Head of caudate nucleus (tissue), 42 donors: ENCODE data around the gene KIR3DL3.
"Not testable (repeated sequence)": the region's sequence is repeated elsewhere in the genome, so short reads cannot be mapped to it uniquely, and the experiment has no call there.

Source experiments
- DNase-seq, 42 donors: peaks; one replicate each; pipeline versions ENCODE4 v3.0.0 to v3.0.0-alpha.2; 2020 to 2021; ENCODE audit warnings: mixed read lengths in 7 of 42
- intact Hi-C: fragments of 100-400 bp; cut with DNase I; formaldehyde crosslinking; loops from one replicate; pipeline ENCODE4 v1.15.0; 2022

The KIR3DL3 gene

GRCh38 chr19:54724142-54724541, at the start of gene KIR3DL3:
Gene KIR3DL3, plus strand, starts transcription at chr19:54724442. Its CDS starts 55 bp downstream, at chr19:54724497.
- no peak for DNase-seq
- intact Hi-C loops: no loop called here

GRCh38 chr19:54676210-54676834, 47.9 kb upstream of the KIR3DL3 start:
- DNase-seq: peak in 5 of 42 donors; percentile 6 to 43 (median 23)
- intact Hi-C loops: loop anchor here (10.0 kb wide), 1 partner anchor 202 kb away; the partner anchor contains the start of gene CDC42EP5

- DNase-seq: no peak
- intact Hi-C loops: loop anchor here (10.0 kb wide), 1 partner anchor 202 kb away; the partner anchor contains the start of gene CDC42EP5
Measured at GRCh38 chr19:54677217-54677616, 47.0 kb upstream of the KIR3DL3 start.

- intact Hi-C loops, DNase-seq: not testable (repeated sequence)
Measured at GRCh38 chr19:54681596-54681995, 42.6 kb upstream of the KIR3DL3 start.

- intact Hi-C loops: no loop called here
- DNase-seq: no peak
Measured at GRCh38 chr19:54682306-54682856, 41.9 kb upstream of the KIR3DL3 start.

GRCh38 chr19:54684527-54684926, 39.7 kb upstream of the KIR3DL3 start:
- DNase-seq: peak in 2 of 42 donors; percentile 3 to 5
- intact Hi-C loops: no loop called here

- intact Hi-C loops: no loop called here
- no peak for DNase-seq
Measured at GRCh38 chr19:54691582-54692297, 32.5 kb upstream of the KIR3DL3 start.

GRCh38 chr19:54692298-54692615, 32.0 kb upstream of the KIR3DL3 start:
- DNase-seq: no peak
- intact Hi-C loops: no loop called here

GRCh38 chr19:54694648-54695047, 29.6 kb upstream of the KIR3DL3 start:
- intact Hi-C loops: no loop called here
- no peak for DNase-seq

GRCh38 chr19:54696117-54696548, 28.1 kb upstream of the KIR3DL3 start:
- intact Hi-C loops: no loop called here
- DNase-seq: no peak

GRCh38 chr19:54696766-54697165, 27.5 kb upstream of the KIR3DL3 start:
- no peak for DNase-seq
- intact Hi-C loops: no loop called here

GRCh38 chr19:54697716-54698115, 26.5 kb upstream of the KIR3DL3 start:
- intact Hi-C loops, DNase-seq: not testable (repeated sequence)

GRCh38 chr19:54704928-54705327, 19.3 kb upstream of the KIR3DL3 start:
- intact Hi-C loops: no loop called here
- no peak for DNase-seq

GRCh38 chr19:54707962-54708361, 16.3 kb upstream of the KIR3DL3 start:
- intact Hi-C loops: no loop called here
- no peak for DNase-seq

GRCh38 chr19:54708781-54709180, 15.5 kb upstream of the KIR3DL3 start:
- DNase-seq: no peak
- intact Hi-C loops: no loop called here

- no peak for DNase-seq
- intact Hi-C loops: no loop called here
Measured at GRCh38 chr19:54709212-54709948, 14.9 kb upstream of the KIR3DL3 start.

GRCh38 chr19:54709956-54710355, 14.3 kb upstream of the KIR3DL3 start:
- DNase-seq, intact Hi-C loops: not testable (repeated sequence)

- intact Hi-C loops: no loop called here
- no peak for DNase-seq
Measured at GRCh38 chr19:54724644-54725043, 402 bp downstream of the KIR3DL3 start.

GRCh38 chr19:54725321-54725720, 1.1 kb downstream of the KIR3DL3 start:
- intact Hi-C loops: no loop called here
- DNase-seq: no peak

- no peak for DNase-seq
- intact Hi-C loops: no loop called here
Measured at GRCh38 chr19:54727562-54727961, 3.3 kb downstream of the KIR3DL3 start.
